NCI-H146 treated with DMSO at 0.1 percent for 48 hours (cell line): ENCODE results near the gene PSEN2.
"Not testable (repeated sequence)": the region's sequence is repeated elsewhere in the genome, so short reads cannot be mapped to it uniquely, and the experiment has no call there.

Experiments
- DNase-seq: peaks from one replicate; lab custom pipeline; 2025; ENCODE audit not compliant: unreplicated experiment; lab: John Stamatoyannopoulos, UW

The PSEN2 gene

GRCh38 chr1:226908913-226909312 is 38.5 kb downstream of the PSEN2 start:
- DNase-seq, result no peak

- peak; percentile 72 for DNase-seq
Observed at GRCh38 chr1:226912587-226913176, 42.3 kb downstream of the PSEN2 start.

GRCh38 chr1:226915672-226915995 is 45.2 kb downstream of the PSEN2 start:
- no peak for DNase-seq

- no peak for DNase-seq
Observed at GRCh38 chr1:226916497-226916896, 46.1 kb downstream of the PSEN2 start.

GRCh38 chr1:226919587-226919986 is 49.2 kb downstream of the PSEN2 start:
- no peak for DNase-seq

- DNase-seq, result no peak
Observed at GRCh38 chr1:226919995-226920394, 49.6 kb downstream of the PSEN2 start.

GRCh38 chr1:226920446-226920894 is 50.1 kb downstream of the PSEN2 start:
- no peak for DNase-seq

- DNase-seq, result no peak
Observed at GRCh38 chr1:226921504-226921903, 51.1 kb downstream of the PSEN2 start.

GRCh38 chr1:226929260-226930111 is 59.1 kb downstream of the PSEN2 start:
- not testable (repeated sequence) for DNase-seq

- no peak for DNase-seq
Observed at GRCh38 chr1:226934483-226935237, 64.2 kb downstream of the PSEN2 start.

GRCh38 chr1:226937940-226938725 is 67.7 kb downstream of the PSEN2 start:
- no peak for DNase-seq

GRCh38 chr1:226938903-226939437 is 68.6 kb downstream of the PSEN2 start:
- DNase-seq, result no peak

GRCh38 chr1:226939438-226940028 is 69.1 kb downstream of the PSEN2 start:
- peak; percentile 64 for DNase-seq

GRCh38 chr1:226940029-226940805 is 69.8 kb downstream of the PSEN2 start, which contains the start of gene COQ8A:
Gene COQ8A, plus strand, starts transcription at chr1:226940294. Its CDS starts 21,092 bp downstream, at chr1:226961386.
- DNase-seq, result peak; percentile 98

- no peak for DNase-seq
Observed at GRCh38 chr1:226940806-226941067, 70.3 kb downstream of the PSEN2 start.

- DNase-seq, result no peak
Observed at GRCh38 chr1:226942392-226942791, 72.0 kb downstream of the PSEN2 start.

- no peak for DNase-seq
Observed at GRCh38 chr1:226943156-226943555, 72.7 kb downstream of the PSEN2 start.

GRCh38 chr1:226943927-226944326 is 73.5 kb downstream of the PSEN2 start:
- no peak for DNase-seq

- peak; percentile 86 for DNase-seq
Observed at GRCh38 chr1:226945106-226945857, 74.9 kb downstream of the PSEN2 start.
